ENCODE measurements around the gene SOD3.
A peak's percentile ranks its signal among the peaks of the same experiment; 100 is the strongest.

SOD3 gene

GRCh38 chr4:24835696-24836095 is 40.3 kb downstream of the SOD3 start:
- DNase-seq: no peak
- intact Hi-C loops (cut with DNase I): no loop called here

- DNase-seq: no peak
- intact Hi-C loops (cut with DNase I): no loop called here
Observed at GRCh38 chr4:24836661-24837242, 41.4 kb downstream of the SOD3 start.

- intact Hi-C loops (cut with DNase I): no loop called here
Observed at GRCh38 chr4:24837336-24837735, 42.0 kb downstream of the SOD3 start.

GRCh38 chr4:24837781-24838180 is 42.4 kb downstream of the SOD3 start:
- intact Hi-C loops (cut with DNase I): no loop called here

More at GRCh38 chr4:24837336-24837735, 42.0 kb downstream of the SOD3 start:
- no peak for DNase-seq

GRCh38 chr4:24840362-24840761 is 45.0 kb downstream of the SOD3 start:
- intact Hi-C loops (cut with DNase I): no loop called here
- DNase-seq: peak in 8 of 42 donors; percentile 16 to 69 (median 30)

More at GRCh38 chr4:24837781-24838180, 42.4 kb downstream of the SOD3 start:
- DNase-seq: no peak

- DNase-seq: no peak
- intact Hi-C loops (cut with DNase I): no loop called here
Observed at GRCh38 chr4:24840826-24841543, 45.6 kb downstream of the SOD3 start.

GRCh38 chr4:24842356-24842755 is 47.0 kb downstream of the SOD3 start:
- DNase-seq: peak in 5 of 42 donors; percentile 18 to 58 (median 29)
- intact Hi-C loops (cut with DNase I): no loop called here

GRCh38 chr4:24843096-24843495 is 47.7 kb downstream of the SOD3 start:
- DNase-seq: no peak
- intact Hi-C loops (cut with DNase I): no loop called here

- intact Hi-C loops (cut with DNase I): no loop called here
- DNase-seq: no peak
Observed at GRCh38 chr4:24845132-24845531, 49.8 kb downstream of the SOD3 start.

GRCh38 chr4:24845902-24846301 is 50.5 kb downstream of the SOD3 start:
- intact Hi-C loops (cut with DNase I): no loop called here
- no peak for DNase-seq

GRCh38 chr4:24846716-24847115 is 51.3 kb downstream of the SOD3 start:
- DNase-seq: no peak
- intact Hi-C loops (cut with DNase I): no loop called here

- no peak for DNase-seq
- intact Hi-C loops (cut with DNase I): no loop called here
Observed at GRCh38 chr4:24849351-24849750, 54.0 kb downstream of the SOD3 start.

GRCh38 chr4:24849756-24850155 is 54.4 kb downstream of the SOD3 start:
- intact Hi-C loops (cut with DNase I): no loop called here
- DNase-seq: no peak

Data from head of caudate nucleus (tissue), 42 donors.